ENCODE measurements around the gene CCDC13. TPM values are rescaled to one million over a fixed set of nuclear protein-coding genes. Genes with fewer than 3 reads are reported as not detected.

CCDC13 gene
- total and polyA plus RNA-seq, 4 donors: 2.7 to 15.0 (median 6.1) TPM

DNA sequence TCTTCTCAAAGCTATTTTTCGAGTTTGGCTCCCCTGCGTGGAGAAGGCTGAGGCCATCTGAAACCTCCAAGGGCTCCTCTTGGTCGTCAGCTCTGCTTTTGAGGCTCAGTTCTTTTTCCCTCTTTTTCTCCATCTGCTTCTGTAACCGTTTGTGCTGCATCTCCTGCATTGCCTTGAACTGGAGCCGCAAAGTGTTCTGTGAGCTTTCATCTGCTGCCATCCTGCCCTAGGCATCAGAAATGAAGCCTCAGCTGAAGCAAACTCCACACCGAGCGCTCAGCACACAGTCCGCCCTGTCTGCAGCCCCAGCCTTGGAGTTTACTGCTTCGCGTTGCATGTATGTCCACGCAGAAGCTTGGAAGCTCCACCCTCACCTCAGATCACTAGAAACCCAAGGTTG lies 14.9 kb downstream of the CCDC13 start:
- Histone ChIP-seq H3K27me3 (ENCODE audit: control insufficient read depth, insufficient read depth, low read length) (no peaks in the 10 kb centered on the region), H3K4me3 (ENCODE audit: low read depth, low read length) (no peak overlapping the region), H3K4me1 (ENCODE audit: control insufficient read depth, insufficient read depth, low read length) (peaks cover 8% of the 10 kb centered on the region), H3K9me3 (ENCODE audit: control insufficient read depth, insufficient read depth, low read length) (no peaks in the 10 kb centered on the region), H3K27ac (ENCODE audit: low read depth, low read length) (no peak overlapping the region), H3K36me3 (ENCODE audit: control insufficient read depth, insufficient read depth, low read length) (peaks cover 2% of the 10 kb centered on the region)
- DNase-seq (ENCODE audit: low read depth in 4 of 6, low spot score in 6 of 6): no peak
- 80% methylated on average over 11 of the region's 11 CpGs for WGBS (ENCODE audit: insufficient coverage)

DNA sequence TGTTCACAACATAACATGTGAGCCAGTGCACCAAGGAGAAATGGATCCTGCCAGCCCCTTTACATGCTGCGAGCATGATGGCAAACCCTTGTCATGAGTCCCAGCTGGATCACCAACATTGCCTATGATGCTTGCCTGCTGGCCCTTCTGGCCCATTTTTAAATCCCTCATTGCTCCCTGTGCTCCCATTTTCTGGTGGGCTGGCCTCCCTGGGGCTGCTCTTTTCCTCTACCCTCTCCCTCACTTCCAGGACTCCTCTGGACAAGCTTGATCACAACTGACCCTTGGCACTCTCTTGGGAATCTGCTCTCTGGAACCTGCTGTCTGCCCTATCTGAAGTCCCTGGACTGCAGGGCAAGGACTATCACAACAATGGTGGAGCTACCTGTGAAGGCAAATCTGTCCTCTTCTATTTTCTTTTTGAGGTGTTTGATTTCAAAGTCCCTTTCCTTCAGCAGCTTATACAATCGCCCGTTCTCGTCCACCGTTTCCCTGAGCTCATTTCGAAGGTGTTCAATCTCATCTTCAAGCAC lies 16.3 kb downstream of the CCDC13 start:
- H3K27ac ChIP-seq (ENCODE audit: low read depth, low read length): no peak overlapping the region
- H3K27me3 ChIP-seq (ENCODE audit: control insufficient read depth, insufficient read depth, low read length): no peaks in the 10 kb centered on the region
- no peak overlapping the region for H3K4me3 ChIP-seq (ENCODE audit: low read depth, low read length)
- peaks cover 7% of the 10 kb centered on the region for H3K36me3 ChIP-seq (ENCODE audit: control insufficient read depth, insufficient read depth, low read length)
- H3K4me1 ChIP-seq (ENCODE audit: control insufficient read depth, insufficient read depth, low read length): peaks cover 5% of the 10 kb centered on the region
- no peaks in the 10 kb centered on the region for H3K9me3 ChIP-seq (ENCODE audit: control insufficient read depth, insufficient read depth, low read length)
- DNase-seq (ENCODE audit: low read depth in 4 of 6, low spot score in 6 of 6): no peak
- 85% methylated on average over 1 of the region's 6 CpGs for WGBS (ENCODE audit: insufficient coverage)

GRCh38 chr3:42755681-42756578 lies 17.1 kb downstream of the CCDC13 start:
- WGBS (ENCODE audit: insufficient coverage): 9% methylated on average over 1 of the region's 5 CpGs
- Histone ChIP-seq H3K4me1 (ENCODE audit: control insufficient read depth, insufficient read depth, low read length) (peaks cover 10% of the 10 kb centered on the region), H3K27ac (ENCODE audit: low read depth, low read length) (no peak overlapping the region), H3K36me3 (ENCODE audit: control insufficient read depth, insufficient read depth, low read length) (peaks cover 10% of the 10 kb centered on the region), H3K9me3 (ENCODE audit: control insufficient read depth, insufficient read depth, low read length) (no peaks in the 10 kb centered on the region), H3K4me3 (ENCODE audit: low read depth, low read length) (no peak overlapping the region), H3K27me3 (ENCODE audit: control insufficient read depth, insufficient read depth, low read length) (no peaks in the 10 kb centered on the region)
- DNase-seq (ENCODE audit: low read depth in 4 of 6, low spot score in 6 of 6): peak in 2 of 6 donors; percentile 55 to 61

DNA sequence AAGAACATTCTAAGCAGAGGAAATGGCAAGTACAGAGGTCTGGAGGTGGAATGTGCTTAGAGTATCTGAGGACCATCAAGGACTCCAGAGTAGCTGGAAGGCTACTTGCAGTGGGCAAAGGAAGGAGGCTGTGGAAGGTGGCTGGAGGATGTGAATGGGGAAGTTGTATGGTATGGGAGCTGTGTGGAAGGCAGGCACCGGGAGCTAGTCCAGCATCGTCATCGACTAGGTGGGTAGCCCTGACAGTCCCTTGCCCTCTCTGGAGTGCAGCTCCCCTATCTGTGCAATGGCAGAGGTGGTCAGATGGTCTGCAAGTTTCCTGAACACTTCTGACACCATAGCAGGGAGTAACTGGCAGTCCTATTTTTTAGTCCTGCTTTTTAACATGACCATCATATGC lies 19.3 kb downstream of the CCDC13 start:
- Histone ChIP-seq H3K4me1 (ENCODE audit: control insufficient read depth, insufficient read depth, low read length) (peaks cover 26% of the 10 kb centered on the region), H3K36me3 (ENCODE audit: control insufficient read depth, insufficient read depth, low read length) (peaks cover 14% of the 10 kb centered on the region)
- 94% methylated on average over 3 of the region's 3 CpGs for WGBS (ENCODE audit: insufficient coverage)

GRCh38 chr3:42752961-42753360 lies 20.1 kb downstream of the CCDC13 start:
- peaks cover 14% of the 10 kb centered on the region for H3K36me3 ChIP-seq (ENCODE audit: control insufficient read depth, insufficient read depth, low read length)
- no peak overlapping the region for H3K4me3 ChIP-seq (ENCODE audit: low read depth, low read length)
- 100% methylated on average over 1 of the region's 4 CpGs for WGBS (ENCODE audit: insufficient coverage)

More for the DNA sequence above, 19.3 kb downstream of the CCDC13 start:
- no peak overlapping the region for H3K4me3 ChIP-seq (ENCODE audit: low read depth, low read length)
- DNase-seq (ENCODE audit: low read depth in 4 of 6, low spot score in 6 of 6): no peak
- no peak overlapping the region for H3K27ac ChIP-seq (ENCODE audit: low read depth, low read length)
- H3K9me3 ChIP-seq (ENCODE audit: control insufficient read depth, insufficient read depth, low read length): no peaks in the 10 kb centered on the region
- no peaks in the 10 kb centered on the region for H3K27me3 ChIP-seq (ENCODE audit: control insufficient read depth, insufficient read depth, low read length)

GRCh38 chr3:42752441-42752840 lies 20.6 kb downstream of the CCDC13 start:
- Histone ChIP-seq H3K4me1 (ENCODE audit: control insufficient read depth, insufficient read depth, low read length) (peaks cover 29% of the 10 kb centered on the region), H3K27me3 (ENCODE audit: control insufficient read depth, insufficient read depth, low read length) (no peaks in the 10 kb centered on the region), H3K4me3 (ENCODE audit: low read depth, low read length) (no peak overlapping the region), H3K27ac (ENCODE audit: low read depth, low read length) (no peak overlapping the region), H3K36me3 (ENCODE audit: control insufficient read depth, insufficient read depth, low read length) (peaks cover 14% of the 10 kb centered on the region), H3K9me3 (ENCODE audit: control insufficient read depth, insufficient read depth, low read length) (no peaks in the 10 kb centered on the region)
- DNase-seq (ENCODE audit: low read depth in 4 of 6, low spot score in 6 of 6): no peak
- 100% methylated on average over 3 of the region's 9 CpGs for WGBS (ENCODE audit: insufficient coverage)

More at GRCh38 chr3:42752961-42753360, 20.1 kb downstream of the CCDC13 start:
- Histone ChIP-seq H3K27me3 (ENCODE audit: control insufficient read depth, insufficient read depth, low read length) (no peaks in the 10 kb centered on the region), H3K27ac (ENCODE audit: low read depth, low read length) (no peak overlapping the region), H3K4me1 (ENCODE audit: control insufficient read depth, insufficient read depth, low read length) (peaks cover 29% of the 10 kb centered on the region), H3K9me3 (ENCODE audit: control insufficient read depth, insufficient read depth, low read length) (no peaks in the 10 kb centered on the region)
- DNase-seq (ENCODE audit: low read depth in 4 of 6, low spot score in 6 of 6): no peak

DNA sequence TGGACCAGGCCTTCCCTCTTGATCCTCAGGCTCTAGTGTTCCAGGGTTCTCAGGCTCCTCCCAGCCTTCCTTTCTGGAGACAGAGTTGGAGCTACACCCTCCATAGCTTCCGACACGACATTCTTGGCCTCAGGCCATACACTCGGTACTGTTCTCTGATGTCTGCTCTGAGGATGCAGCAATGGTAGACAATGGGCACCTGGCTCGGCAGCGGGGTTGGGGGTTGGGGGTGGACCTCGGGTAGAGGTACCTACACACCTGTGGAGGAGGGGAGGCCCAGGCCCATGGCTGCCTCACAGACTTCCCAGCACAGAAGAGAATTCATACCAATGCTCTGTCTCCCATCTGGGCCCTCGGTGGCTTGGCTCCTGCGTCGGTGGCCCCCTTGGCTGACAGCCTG lies 21.4 kb downstream of the CCDC13 start:
- no peaks in the 10 kb centered on the region for H3K27me3 ChIP-seq (ENCODE audit: control insufficient read depth, insufficient read depth, low read length)
- no peak for DNase-seq (ENCODE audit: low read depth in 4 of 6, low spot score in 6 of 6)
- no peak overlapping the region for H3K27ac ChIP-seq (ENCODE audit: low read depth, low read length)
- peaks cover 36% of the 10 kb centered on the region for H3K4me1 ChIP-seq (ENCODE audit: control insufficient read depth, insufficient read depth, low read length)
- H3K4me3 ChIP-seq (ENCODE audit: low read depth, low read length): no peak overlapping the region
- 65% methylated on average over 9 of the region's 9 CpGs for WGBS (ENCODE audit: insufficient coverage)
- no peaks in the 10 kb centered on the region for H3K9me3 ChIP-seq (ENCODE audit: control insufficient read depth, insufficient read depth, low read length)
- H3K36me3 ChIP-seq (ENCODE audit: control insufficient read depth, insufficient read depth, low read length): peaks cover 11% of the 10 kb centered on the region

DNA sequence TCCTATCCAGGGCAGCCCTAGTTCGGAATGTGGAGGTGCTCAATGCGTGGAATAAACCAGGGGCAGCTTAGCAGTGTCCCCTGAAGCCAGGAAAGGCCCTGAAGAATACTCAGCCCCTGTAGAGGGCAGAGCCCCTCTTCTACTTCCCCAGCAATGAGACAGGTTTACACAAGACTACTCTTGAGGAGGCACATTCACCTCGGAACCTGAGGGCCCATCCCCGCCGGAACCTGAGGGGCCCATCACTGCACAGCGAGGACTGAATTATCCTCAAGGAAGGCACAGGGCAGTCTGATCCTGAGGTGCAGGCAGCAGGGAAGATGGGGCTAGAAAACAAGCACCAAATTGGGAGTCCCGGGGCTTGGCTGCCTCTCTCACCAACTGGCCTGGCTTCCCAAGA lies 22.2 kb downstream of the CCDC13 start:
- WGBS (ENCODE audit: insufficient coverage): 94% methylated on average over 6 of the region's 7 CpGs
- no peaks in the 10 kb centered on the region for H3K27me3 ChIP-seq (ENCODE audit: control insufficient read depth, insufficient read depth, low read length)
- DNase-seq (ENCODE audit: low read depth in 4 of 6, low spot score in 6 of 6): no peak
- H3K9me3 ChIP-seq (ENCODE audit: control insufficient read depth, insufficient read depth, low read length): no peaks in the 10 kb centered on the region
- H3K36me3 ChIP-seq (ENCODE audit: control insufficient read depth, insufficient read depth, low read length): peaks cover 11% of the 10 kb centered on the region
- no peak overlapping the region for H3K27ac ChIP-seq (ENCODE audit: low read depth, low read length)
- H3K4me1 ChIP-seq (ENCODE audit: control insufficient read depth, insufficient read depth, low read length): peaks cover 43% of the 10 kb centered on the region
- H3K4me3 ChIP-seq (ENCODE audit: low read depth, low read length): no peak overlapping the region

GRCh38 chr3:42749753-42750231 lies 23.3 kb downstream of the CCDC13 start:
- WGBS (ENCODE audit: insufficient coverage): 46% methylated on average over 10 of the region's 10 CpGs
- Histone ChIP-seq H3K27me3 (ENCODE audit: control insufficient read depth, insufficient read depth, low read length) (no peaks in the 10 kb centered on the region), H3K27ac (ENCODE audit: low read depth, low read length) (no peak overlapping the region), H3K4me3 (ENCODE audit: low read depth, low read length) (no peak overlapping the region), H3K36me3 (ENCODE audit: control insufficient read depth, insufficient read depth, low read length) (peaks cover 11% of the 10 kb centered on the region), H3K9me3 (ENCODE audit: control insufficient read depth, insufficient read depth, low read length) (no peaks in the 10 kb centered on the region), H3K4me1 (ENCODE audit: control insufficient read depth, insufficient read depth, low read length) (peaks cover 43% of the 10 kb centered on the region)
- DNase-seq (ENCODE audit: low read depth in 4 of 6, low spot score in 6 of 6): peak in 2 of 6 donors; percentile 50 to 55
